HL-60 (cell line): Measurements from ENCODE around the gene AGPAT3.

Experiments used
- DNase-seq, 2 experiments: peaks; one replicate each; pipeline ENCODE4 v3.0.0-alpha.2; 2010 to 2020; ENCODE audit warnings: low read depth in 1 of 2, low spot score in 1 of 2
- H3K27ac ChIP-seq: fragments of 250-450 bp; sonication (Bioruptor Pico); replicated peaks from 2 replicates; pipeline ENCODE4 v1.5.1; 2020; ENCODE audit warnings: mild to moderate bottlenecking, moderate library complexity
- H3K27me3 ChIP-seq: fragments of 250-450 bp; sonication (Bioruptor Pico); 2 replicates; pipeline ENCODE4 v1.5.1; 2021; ENCODE audit warnings: mild to moderate bottlenecking, moderate library complexity; ENCODE audit not compliant: insufficient read depth, poor library complexity, severe bottlenecking
- H3K4me3 ChIP-seq: replicated peaks from 2 replicates; pipeline ENCODE4 v1.5.1; 2011; ENCODE audit warnings: mild to moderate bottlenecking, control low read depth, low read length; ENCODE audit not compliant: insufficient read depth
- GABPA ChIP-seq: IDR thresholded peaks from 2 replicates; pipeline ENCODE4 v1.6.1; 2012; ENCODE audit warnings: low read depth
- POLR2AphosphoS5 ChIP-seq: IDR thresholded peaks from 2 replicates; pipeline ENCODE4 v1.6.1; 2012; ENCODE audit warnings: low read depth
- SPI1 ChIP-seq: IDR thresholded peaks from 2 replicates; pipeline ENCODE4 v1.6.1; 2012; ENCODE audit warnings: low read depth, mild to moderate bottlenecking, borderline replicate concordance
- TF ChIP-seq, protein P1 (sequence below): IDR thresholded peaks from 2 replicates; pipeline ENCODE4 v1.6.1; 2012; ENCODE audit warnings: low read depth; ENCODE audit not compliant: insufficient replicate concordance
- TF ChIP-seq, protein P2 (sequence below): IDR thresholded peaks from one replicate; pipeline ENCODE4 v1.5.1; 2011; ENCODE audit warnings: low read length, control low read depth, inconsistent platforms; ENCODE audit not compliant: insufficient read depth

Gene AGPAT3

DNA sequence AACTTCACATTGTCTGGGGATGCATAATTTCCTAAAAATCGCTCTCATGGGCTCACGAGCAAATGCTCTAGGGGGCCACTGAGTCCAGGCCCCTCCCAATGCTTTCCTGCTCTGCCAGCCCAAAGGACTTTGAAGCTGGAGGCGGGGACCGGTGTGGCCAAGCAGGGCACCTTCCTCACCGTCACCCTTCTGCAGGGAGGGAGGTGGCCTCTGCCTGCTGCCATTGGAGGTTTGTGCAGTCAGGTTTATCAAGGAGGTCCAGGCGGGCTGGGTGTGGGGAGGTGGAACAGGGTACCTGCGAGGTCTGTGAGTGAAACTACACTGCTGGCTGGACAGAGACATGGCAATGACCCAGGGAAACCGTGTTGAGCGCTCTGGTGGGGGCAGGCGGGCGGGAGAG, 89.0 kb downstream of the AGPAT3 start:
- TF ChIP-seq POLR2AphosphoS5 (no peak), GABPA (no peak), SPI1 (no peak)
- TF ChIP-seq, protein P1, sequence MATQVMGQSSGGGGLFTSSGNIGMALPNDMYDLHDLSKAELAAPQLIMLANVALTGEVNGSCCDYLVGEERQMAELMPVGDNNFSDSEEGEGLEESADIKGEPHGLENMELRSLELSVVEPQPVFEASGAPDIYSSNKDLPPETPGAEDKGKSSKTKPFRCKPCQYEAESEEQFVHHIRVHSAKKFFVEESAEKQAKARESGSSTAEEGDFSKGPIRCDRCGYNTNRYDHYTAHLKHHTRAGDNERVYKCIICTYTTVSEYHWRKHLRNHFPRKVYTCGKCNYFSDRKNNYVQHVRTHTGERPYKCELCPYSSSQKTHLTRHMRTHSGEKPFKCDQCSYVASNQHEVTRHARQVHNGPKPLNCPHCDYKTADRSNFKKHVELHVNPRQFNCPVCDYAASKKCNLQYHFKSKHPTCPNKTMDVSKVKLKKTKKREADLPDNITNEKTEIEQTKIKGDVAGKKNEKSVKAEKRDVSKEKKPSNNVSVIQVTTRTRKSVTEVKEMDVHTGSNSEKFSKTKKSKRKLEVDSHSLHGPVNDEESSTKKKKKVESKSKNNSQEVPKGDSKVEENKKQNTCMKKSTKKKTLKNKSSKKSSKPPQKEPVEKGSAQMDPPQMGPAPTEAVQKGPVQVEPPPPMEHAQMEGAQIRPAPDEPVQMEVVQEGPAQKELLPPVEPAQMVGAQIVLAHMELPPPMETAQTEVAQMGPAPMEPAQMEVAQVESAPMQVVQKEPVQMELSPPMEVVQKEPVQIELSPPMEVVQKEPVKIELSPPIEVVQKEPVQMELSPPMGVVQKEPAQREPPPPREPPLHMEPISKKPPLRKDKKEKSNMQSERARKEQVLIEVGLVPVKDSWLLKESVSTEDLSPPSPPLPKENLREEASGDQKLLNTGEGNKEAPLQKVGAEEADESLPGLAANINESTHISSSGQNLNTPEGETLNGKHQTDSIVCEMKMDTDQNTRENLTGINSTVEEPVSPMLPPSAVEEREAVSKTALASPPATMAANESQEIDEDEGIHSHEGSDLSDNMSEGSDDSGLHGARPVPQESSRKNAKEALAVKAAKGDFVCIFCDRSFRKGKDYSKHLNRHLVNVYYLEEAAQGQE = no peak
- TF ChIP-seq, protein P2, sequence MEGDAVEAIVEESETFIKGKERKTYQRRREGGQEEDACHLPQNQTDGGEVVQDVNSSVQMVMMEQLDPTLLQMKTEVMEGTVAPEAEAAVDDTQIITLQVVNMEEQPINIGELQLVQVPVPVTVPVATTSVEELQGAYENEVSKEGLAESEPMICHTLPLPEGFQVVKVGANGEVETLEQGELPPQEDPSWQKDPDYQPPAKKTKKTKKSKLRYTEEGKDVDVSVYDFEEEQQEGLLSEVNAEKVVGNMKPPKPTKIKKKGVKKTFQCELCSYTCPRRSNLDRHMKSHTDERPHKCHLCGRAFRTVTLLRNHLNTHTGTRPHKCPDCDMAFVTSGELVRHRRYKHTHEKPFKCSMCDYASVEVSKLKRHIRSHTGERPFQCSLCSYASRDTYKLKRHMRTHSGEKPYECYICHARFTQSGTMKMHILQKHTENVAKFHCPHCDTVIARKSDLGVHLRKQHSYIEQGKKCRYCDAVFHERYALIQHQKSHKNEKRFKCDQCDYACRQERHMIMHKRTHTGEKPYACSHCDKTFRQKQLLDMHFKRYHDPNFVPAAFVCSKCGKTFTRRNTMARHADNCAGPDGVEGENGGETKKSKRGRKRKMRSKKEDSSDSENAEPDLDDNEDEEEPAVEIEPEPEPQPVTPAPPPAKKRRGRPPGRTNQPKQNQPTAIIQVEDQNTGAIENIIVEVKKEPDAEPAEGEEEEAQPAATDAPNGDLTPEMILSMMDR = no peak
- Histone ChIP-seq H3K27me3 (no peaks in the 10 kb centered on the region), H3K4me3 (no peak overlapping the region), H3K27ac (no peak overlapping the region)
- DNase-seq = no peak

DNA sequence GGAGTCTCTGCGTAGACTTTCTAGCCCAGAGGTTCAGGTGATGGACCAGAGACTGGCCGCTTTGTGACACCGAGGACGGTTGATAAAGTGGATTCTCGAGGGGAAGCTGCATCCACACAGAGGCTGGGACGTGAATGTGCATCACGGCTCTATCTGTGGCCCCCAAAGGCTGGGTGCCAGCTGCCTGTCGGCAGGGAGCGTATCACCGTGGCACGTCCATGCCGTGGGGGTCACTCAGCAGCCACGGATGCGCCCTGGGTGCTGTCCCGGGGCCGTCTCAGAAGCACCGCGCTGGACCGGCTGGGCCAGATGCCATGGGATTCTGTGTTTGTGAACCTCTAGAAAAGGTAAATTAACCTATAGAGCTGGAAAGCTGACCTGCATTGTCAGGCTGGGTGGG, 89.9 kb downstream of the AGPAT3 start:
- TF ChIP-seq SPI1 = no peak
- TF ChIP-seq POLR2AphosphoS5 = no peak
- TF ChIP-seq, protein P1 = no peak
- TF ChIP-seq, protein P2 = no peak
- TF ChIP-seq GABPA = no peak
- Histone ChIP-seq H3K4me3 (no peak overlapping the region), H3K27ac (no peak overlapping the region), H3K27me3 (no peaks in the 10 kb centered on the region)
- no peak for DNase-seq

DNA sequence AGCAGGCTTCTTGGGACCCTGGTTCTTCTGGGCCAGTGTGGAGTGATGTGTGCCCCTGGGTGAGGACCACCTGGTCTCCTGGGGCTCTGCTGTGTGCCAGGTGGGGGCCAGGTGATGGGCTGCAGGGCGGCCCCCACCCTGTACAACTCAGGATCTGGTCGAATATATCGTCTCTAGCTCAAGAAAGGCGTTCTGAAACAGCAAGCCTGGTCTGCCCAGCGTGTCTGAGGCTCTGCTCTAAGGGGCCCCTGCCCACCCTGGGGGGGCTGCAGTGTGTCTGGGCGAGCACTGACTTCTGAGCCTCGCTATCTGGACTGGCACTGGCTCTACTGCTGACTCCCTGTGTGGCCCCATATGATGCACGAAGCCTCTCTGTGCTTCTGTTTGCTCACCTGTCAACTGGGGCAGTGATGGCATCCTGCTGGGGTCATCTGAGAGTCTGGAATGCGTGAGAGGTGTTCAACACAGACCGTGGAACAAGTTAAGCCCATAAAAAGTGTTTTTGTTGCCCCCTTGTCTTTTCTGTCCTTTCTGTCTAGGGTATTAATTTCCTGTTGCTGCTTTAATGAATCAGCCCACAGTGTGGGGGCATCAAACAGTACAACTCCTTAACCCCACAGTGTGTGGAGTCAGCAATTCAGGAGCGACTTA, 91.1 kb downstream of the AGPAT3 start:
- DNase-seq = no peak
- H3K4me3 ChIP-seq = no peak overlapping the region
- no peak overlapping the region for H3K27ac ChIP-seq
- no peak for TF ChIP-seq SPI1
- TF ChIP-seq POLR2AphosphoS5 = no peak
- TF ChIP-seq, protein P2 = no peak
- TF ChIP-seq, protein P1 = no peak
- TF ChIP-seq GABPA = no peak
- no peaks in the 10 kb centered on the region for H3K27me3 ChIP-seq
